Central memory CD8-positive, alpha-beta T cell (primary cell): Measurements from ENCODE around the gene KCNMA1.
"Not testable (repeated sequence)": the region's sequence is repeated elsewhere in the genome, so short reads cannot be mapped to it uniquely, and the experiment has no call there.

Experiments
- ATAC-seq: fragments of 150-1000 bp; cut with Tn5 transposase; replicated peaks from 2 replicates; pipeline ENCODE4 v1.10.0; 2022; ENCODE audit warnings: mild to moderate bottlenecking, moderate FRiP score, moderate number of reproducible peaks; ENCODE audit not compliant: poor library complexity, severe bottlenecking; ENCODE audit errors: extremely low read depth
- DNase-seq, 2 donors: peaks; one replicate each; pipeline ENCODE4 v3.0.0; 2021; ENCODE audit warnings: low spot score in 2 of 2
- H3K27ac Mint-ChIP-seq: one replicate; pipeline ENCODE4 v1.8.0; 2022; ENCODE audit warnings: low read depth, mild to moderate bottlenecking, moderate library complexity, mixed read lengths
- H3K27me3 Mint-ChIP-seq: one replicate; pipeline ENCODE4 v1.8.0; 2022; ENCODE audit warnings: mixed read lengths
- H3K36me3 Mint-ChIP-seq: one replicate; pipeline ENCODE4 v1.8.0; 2022; ENCODE audit warnings: mild to moderate bottlenecking, moderate library complexity, mixed read lengths; ENCODE audit not compliant: insufficient read depth
- H3K4me1 Mint-ChIP-seq: one replicate; pipeline ENCODE4 v1.8.0; 2022; ENCODE audit warnings: mixed read lengths
- H3K4me3 Mint-ChIP-seq: one replicate; pipeline ENCODE4 v1.8.0; 2022; ENCODE audit warnings: mild to moderate bottlenecking, moderate library complexity, mixed read lengths
- H3K9me3 Mint-ChIP-seq: one replicate; pipeline ENCODE4 v1.8.0; 2022; ENCODE audit warnings: mixed read lengths

Gene KCNMA1

DNA sequence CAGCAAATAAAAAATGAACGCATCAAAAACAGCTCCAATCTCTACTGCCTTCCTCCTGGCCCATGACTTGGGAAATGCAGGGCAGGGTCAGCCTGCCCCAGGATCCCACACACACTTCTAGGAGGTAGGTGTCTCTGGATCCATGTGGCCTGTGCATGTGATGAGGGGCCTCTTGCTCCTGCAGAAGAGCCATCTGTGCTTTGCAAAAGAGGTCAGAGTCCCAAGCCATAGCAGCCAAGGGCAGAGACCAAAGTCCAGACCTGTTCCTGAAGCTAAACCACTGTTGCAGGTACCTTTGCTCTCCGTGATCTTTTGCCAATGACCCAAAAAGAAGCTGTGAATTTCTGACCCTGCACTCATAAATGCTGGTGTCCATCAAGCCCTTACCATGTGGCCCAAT, 57.1 kb downstream of the KCNMA1 start:
- Mint-ChIP-seq H3K27ac (no peak overlapping the region), H3K4me1 (peaks cover 4% of the 10 kb centered on the region), H3K36me3 (no peaks in the 10 kb centered on the region), H3K4me3 (no peak overlapping the region), H3K9me3 (no peaks in the 10 kb centered on the region), H3K27me3 (no peaks in the 10 kb centered on the region)
- ATAC-seq, result no peak
- no peak for DNase-seq

DNA sequence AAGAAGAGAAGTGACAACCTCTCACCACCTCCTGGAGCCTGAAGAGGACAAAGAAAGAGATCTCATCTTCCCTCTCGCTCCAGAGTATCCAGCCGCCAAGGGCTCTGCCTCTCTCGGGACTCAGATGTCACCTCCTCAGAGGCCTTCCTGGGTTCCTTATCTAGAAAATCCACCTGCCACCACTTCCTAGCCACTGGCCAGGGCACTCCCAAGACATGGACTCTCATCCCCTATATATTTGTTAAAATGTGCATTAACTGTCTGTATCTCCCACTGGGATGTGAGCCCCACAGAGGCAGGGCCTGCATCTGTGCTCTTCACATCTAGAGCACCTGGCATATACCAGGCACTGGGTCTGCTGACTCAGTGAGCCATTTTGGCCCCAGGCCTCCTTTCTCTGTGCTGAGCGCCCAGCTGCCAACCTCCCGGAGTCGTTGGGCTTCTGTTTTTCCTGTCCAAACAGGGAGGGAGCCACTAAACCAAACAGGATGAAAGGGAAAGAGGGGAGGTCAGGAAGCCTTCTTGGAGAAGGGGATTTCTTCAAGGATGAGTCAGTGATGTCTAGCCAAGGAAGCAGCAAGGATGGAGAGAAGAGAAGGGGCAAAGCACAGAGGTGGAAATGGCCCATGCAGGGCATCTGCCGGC, 58.9 kb downstream of the KCNMA1 start:
- Mint-ChIP-seq H3K36me3 (no peaks in the 10 kb centered on the region), H3K4me3 (no peak overlapping the region), H3K27ac (no peak overlapping the region), H3K4me1 (peaks cover 2% of the 10 kb centered on the region), H3K27me3 (no peaks in the 10 kb centered on the region), H3K9me3 (no peaks in the 10 kb centered on the region)
- no peak for DNase-seq
- no peak for ATAC-seq

DNA sequence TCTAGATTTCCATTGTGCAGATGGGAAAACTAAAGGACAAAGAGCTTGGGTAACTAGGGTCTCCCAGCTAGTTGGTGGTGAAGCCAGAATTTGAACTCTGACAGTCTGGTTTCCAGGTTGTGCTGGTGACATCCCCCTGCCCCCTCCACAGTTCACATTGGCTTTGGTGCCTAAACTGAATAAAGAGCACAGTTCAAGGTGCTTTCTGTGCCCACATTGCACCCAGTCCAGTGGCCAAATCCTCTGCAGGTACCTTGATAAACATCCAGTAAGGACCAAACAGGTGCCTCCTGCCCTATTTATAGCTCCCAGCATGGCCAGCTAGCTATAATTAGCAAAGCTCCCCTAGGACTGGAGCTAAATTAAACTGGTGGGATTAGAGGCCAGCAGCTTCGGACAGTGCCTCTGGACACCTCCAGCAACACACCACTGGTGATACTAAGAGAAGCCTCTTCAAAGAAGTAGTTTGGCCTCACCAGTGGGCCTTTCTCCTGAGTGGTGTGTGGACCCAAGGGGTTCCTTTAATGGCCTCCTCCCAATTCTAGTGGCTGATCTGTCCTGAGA, 59.9 kb downstream of the KCNMA1 start:
- H3K27ac Mint-ChIP-seq, result no peak overlapping the region
- H3K4me1 Mint-ChIP-seq, result no peaks in the 10 kb centered on the region
- DNase-seq (no peak), ATAC-seq (no peak)
- no peak overlapping the region for H3K4me3 Mint-ChIP-seq
- H3K27me3 Mint-ChIP-seq, result no peaks in the 10 kb centered on the region
- no peaks in the 10 kb centered on the region for H3K9me3 Mint-ChIP-seq
- no peaks in the 10 kb centered on the region for H3K36me3 Mint-ChIP-seq

DNA sequence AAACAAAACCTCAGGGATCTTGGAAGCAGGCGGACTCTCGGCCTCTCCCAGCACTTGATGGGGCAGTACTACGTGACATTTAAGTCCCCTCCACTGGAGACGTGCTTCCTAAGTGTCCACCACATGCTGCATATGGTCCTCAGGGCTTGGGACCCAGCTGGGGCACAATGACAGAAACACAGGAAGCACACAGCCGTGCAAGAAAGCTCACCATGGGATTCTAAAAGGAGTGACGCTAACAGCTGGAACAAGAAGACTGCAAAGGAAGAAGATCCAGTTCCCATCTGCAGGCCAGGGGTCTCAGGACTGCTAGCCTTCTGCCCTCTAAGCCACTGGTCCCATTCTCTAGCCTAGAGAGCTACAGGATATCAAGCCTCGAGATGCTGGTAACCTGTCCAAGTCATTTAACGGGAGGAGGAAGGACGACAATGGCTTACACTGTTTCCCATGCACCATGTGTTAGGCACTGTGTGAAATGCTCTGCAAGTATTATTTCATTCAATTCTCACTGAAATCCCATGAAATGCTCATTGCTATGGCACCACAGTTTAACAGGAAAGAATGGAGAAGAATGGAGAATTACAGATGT, 61.1 kb downstream of the KCNMA1 start:
- no peak for DNase-seq
- ATAC-seq, result no peak
- no peaks in the 10 kb centered on the region for H3K4me1 Mint-ChIP-seq
- no peak overlapping the region for H3K27ac Mint-ChIP-seq
- no peaks in the 10 kb centered on the region for H3K36me3 Mint-ChIP-seq
- H3K9me3 Mint-ChIP-seq, result no peaks in the 10 kb centered on the region
- H3K27me3 Mint-ChIP-seq, result no peaks in the 10 kb centered on the region
- no peak overlapping the region for H3K4me3 Mint-ChIP-seq

DNA sequence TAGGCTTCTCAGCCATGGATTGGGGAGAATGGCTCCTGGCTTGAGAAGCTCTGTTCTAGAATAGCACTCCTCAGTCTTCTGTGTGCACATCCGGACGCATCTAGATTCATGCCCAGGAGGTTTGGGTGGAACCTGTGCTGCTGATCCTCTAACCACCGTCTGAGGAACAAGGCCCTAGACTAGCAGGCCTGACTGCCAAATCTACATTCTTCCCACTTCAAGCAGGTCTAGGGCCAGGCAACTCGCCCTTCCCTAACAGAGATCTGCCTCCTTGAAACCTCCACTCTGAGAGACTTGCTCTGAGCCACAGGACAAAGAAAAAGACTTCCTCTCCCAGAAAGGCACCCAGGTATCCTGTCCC, 61.6 kb downstream of the KCNMA1 start:
- DNase-seq, result no peak
- H3K27me3 Mint-ChIP-seq, result no peaks in the 10 kb centered on the region
- H3K36me3 Mint-ChIP-seq, result no peaks in the 10 kb centered on the region
- H3K27ac Mint-ChIP-seq, result no peak overlapping the region
- H3K4me3 Mint-ChIP-seq, result no peak overlapping the region
- H3K4me1 Mint-ChIP-seq, result no peaks in the 10 kb centered on the region
- H3K9me3 Mint-ChIP-seq, result no peaks in the 10 kb centered on the region
- ATAC-seq, result no peak

DNA sequence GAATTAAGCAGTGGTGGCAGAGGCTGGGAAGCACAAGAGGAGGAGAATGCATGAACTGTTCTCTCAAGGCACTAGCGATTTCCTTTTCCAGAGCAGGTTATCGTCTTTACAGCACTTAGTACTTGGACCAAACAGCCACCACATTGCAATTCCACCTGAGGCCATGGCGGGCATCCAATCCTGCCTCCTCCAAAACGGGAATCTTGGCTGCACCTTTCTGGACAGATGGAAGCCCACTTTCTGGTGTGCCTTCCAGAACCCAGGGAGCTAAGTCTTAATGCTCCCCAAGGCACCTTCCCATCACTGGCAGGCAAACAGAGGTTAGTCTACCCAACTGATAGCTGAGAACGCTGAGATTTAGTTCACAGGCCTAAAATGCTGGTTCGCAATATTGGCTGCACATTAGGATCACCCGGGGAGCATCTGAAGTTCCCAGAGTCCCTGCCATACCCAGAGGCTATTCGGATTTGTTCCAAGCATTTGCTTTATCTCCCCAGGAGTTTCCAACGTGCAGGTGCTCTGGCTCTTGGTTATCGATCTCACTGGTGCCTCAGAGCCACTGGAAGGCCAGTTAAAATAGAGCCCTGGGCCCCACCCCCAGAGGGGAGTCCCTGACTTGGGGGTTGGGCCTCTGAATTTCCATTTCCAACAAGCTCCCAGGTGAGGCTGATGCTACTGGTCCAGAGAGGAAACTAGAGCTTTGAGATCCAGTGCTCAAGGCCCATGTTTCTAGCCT, 62.2 kb downstream of the KCNMA1 start:
- ATAC-seq, result no peak
- no peaks in the 10 kb centered on the region for H3K4me1 Mint-ChIP-seq
- DNase-seq, result no peak

DNA sequence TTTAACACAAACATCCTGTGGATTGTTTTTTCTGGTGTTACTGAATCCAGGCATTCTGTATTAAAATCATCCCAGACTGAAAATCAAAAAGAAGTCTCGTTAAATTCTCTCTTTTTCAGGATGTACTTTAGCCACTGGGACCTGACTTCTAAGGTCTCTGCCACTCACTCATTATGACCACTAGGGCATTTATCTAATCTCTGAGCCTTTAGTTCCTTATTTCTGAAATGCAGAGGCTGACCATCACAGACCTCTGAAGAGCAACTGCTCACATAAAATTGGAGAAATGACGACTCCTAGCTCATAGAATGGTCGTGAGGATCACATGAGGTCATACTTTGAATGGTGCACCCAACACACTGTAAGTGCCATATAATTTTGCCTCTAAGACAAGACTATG, 63.2 kb downstream of the KCNMA1 start:
- DNase-seq, result no peak
- Mint-ChIP-seq H3K27ac (no peak overlapping the region), H3K27me3 (no peaks in the 10 kb centered on the region), H3K4me1 (no peaks in the 10 kb centered on the region), H3K9me3 (no peaks in the 10 kb centered on the region), H3K36me3 (no peaks in the 10 kb centered on the region), H3K4me3 (no peak overlapping the region)
- no peak for ATAC-seq

More for the DNA sequence above, 62.2 kb downstream of the KCNMA1 start:
- H3K4me3 Mint-ChIP-seq, result no peak overlapping the region
- no peaks in the 10 kb centered on the region for H3K9me3 Mint-ChIP-seq
- no peak overlapping the region for H3K27ac Mint-ChIP-seq
- no peaks in the 10 kb centered on the region for H3K36me3 Mint-ChIP-seq
- H3K27me3 Mint-ChIP-seq, result no peaks in the 10 kb centered on the region

DNA sequence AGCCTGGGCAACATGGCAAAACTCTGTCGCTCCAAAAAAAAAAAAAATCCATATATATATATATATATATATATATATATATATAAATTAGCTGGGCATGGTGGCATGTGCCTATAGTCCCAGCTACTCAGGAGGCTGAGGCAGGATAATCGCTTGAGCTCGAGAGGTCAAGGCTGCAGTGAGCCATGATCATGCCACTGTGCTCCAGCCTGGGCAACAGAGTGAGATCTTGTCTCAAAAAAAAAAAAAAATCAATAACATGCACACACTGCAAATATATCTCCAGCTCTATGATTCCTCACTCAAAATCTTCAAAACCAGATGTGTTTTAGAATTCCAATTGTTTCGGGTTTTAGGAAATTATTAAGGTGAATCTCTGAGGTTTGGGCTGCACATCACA, 65.1 kb downstream of the KCNMA1 start:
- H3K9me3 Mint-ChIP-seq, H3K4me1 Mint-ChIP-seq, ATAC-seq: not testable (repeated sequence)

DNA sequence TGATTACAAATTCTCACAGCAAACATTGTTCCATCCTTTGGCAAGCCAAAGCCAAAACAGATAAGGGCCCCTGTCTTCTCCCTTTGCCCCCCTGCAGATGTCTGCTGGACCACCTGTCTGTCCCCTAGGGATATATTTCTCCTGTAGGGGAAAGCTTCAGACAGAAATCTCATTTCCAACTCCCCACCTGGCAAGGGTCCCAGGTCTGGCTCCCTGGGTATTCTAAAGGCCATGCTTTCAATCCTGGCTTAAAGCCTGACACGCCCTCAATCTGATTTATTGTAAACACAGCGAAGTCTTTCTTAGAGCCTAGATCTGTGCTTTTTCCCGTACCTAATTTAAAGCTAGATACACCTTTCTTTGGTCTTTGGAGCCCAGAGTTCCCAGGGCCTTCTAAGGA, 66.1 kb downstream of the KCNMA1 start:
- no peaks in the 10 kb centered on the region for H3K36me3 Mint-ChIP-seq
- no peak for ATAC-seq

More for the DNA sequence above, 65.1 kb downstream of the KCNMA1 start:
- not testable (repeated sequence) for H3K36me3 Mint-ChIP-seq, H3K27ac Mint-ChIP-seq, H3K4me3 Mint-ChIP-seq, H3K27me3 Mint-ChIP-seq, DNase-seq

DNA sequence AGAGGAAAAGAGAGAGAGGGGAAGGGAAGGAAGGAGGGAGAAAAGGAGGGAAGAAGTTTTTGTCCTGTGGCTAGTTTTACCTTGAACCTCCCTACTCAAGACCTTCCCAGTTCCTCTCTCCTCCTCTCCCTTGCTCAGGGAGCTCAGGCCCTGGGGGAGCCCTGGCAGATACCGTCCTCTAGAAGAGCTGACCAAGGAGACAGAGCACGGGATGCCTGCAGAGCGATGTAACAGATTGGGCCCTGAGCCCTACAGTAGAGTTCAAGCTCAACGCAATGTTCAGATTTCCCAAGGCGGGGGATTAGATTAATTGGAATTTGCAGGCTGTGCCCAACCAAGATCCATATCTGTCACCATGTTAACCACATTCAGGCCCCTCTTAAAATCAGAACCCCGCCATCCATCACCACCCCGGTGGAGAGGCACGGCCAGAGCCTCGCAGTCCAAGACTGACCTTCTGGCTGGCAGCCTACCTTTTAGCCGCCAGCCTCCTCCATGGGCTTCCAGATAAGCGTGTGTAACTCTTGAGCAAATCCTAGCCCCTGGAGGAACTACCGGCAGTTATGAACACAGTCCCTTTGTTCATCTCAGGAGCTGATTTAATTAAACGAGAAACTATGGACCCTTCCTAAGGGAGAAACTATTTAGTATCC, 70.6 kb downstream of the KCNMA1 start:
- Mint-ChIP-seq H3K4me1 (no peaks in the 10 kb centered on the region), H3K4me3 (no peak overlapping the region), H3K27me3 (peaks cover 53% of the 10 kb centered on the region), H3K9me3 (no peaks in the 10 kb centered on the region), H3K36me3 (no peaks in the 10 kb centered on the region), H3K27ac (no peak overlapping the region)
- DNase-seq, result no peak
- no peak for ATAC-seq

More for the DNA sequence above, 66.1 kb downstream of the KCNMA1 start:
- no peaks in the 10 kb centered on the region for H3K4me1 Mint-ChIP-seq
- H3K4me3 Mint-ChIP-seq, result no peak overlapping the region
- no peaks in the 10 kb centered on the region for H3K9me3 Mint-ChIP-seq
- no peak for DNase-seq
- H3K27ac Mint-ChIP-seq, result no peak overlapping the region
- peaks cover 10% of the 10 kb centered on the region for H3K27me3 Mint-ChIP-seq

DNA sequence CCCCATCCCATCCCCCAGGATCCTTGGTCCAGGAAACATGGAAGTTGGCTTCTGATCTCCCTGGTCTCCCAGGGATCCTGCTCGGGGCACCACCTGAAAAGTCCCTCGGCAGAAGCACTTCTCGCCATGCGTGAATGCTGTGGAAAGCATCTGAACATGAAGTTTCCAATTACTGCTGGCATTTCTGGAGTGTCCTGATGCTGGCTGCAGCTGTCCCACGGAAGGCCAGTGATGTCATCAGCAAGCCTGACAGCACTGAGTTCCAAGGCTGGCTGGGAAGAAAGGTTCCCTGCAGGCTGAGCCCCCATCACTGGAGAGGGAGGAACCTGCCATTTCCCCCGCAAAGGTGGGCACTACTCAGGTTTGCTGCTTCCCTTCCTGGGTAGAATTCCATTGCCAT, 71.4 kb downstream of the KCNMA1 start:
- ATAC-seq, result no peak
- no peaks in the 10 kb centered on the region for H3K36me3 Mint-ChIP-seq
- H3K9me3 Mint-ChIP-seq, result no peaks in the 10 kb centered on the region

DNA sequence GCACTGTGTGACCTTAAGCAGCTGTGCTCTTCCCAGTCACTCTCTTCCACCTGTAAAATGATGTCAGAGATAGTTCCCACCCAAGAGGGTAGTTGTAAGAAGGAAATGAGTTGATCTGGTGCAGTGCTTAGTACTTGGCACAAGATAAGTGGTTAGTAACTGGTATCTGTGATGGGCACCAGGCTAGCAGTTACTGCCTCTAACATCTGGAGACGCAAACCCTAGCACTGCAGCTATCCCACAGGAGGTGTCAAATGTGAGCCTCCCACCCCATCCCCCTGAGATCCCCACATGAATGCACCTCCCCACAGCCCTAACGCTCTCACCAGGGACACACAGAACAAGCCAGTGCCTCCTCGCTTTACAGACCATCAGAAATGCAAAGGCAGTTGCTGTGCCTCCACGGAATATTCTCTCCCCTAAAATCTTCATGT, 72.0 kb downstream of the KCNMA1 start:
- Mint-ChIP-seq H3K27me3 (peaks cover 67% of the 10 kb centered on the region), H3K9me3 (no peaks in the 10 kb centered on the region), H3K4me1 (no peaks in the 10 kb centered on the region), H3K4me3 (no peak overlapping the region), H3K36me3 (no peaks in the 10 kb centered on the region), H3K27ac (no peak overlapping the region)
- DNase-seq, result no peak
- ATAC-seq, result no peak

More for the DNA sequence above, 71.4 kb downstream of the KCNMA1 start:
- no peak overlapping the region for H3K4me3 Mint-ChIP-seq
- DNase-seq, result no peak
- H3K27me3 Mint-ChIP-seq, result peaks cover 61% of the 10 kb centered on the region
- no peaks in the 10 kb centered on the region for H3K4me1 Mint-ChIP-seq
- H3K27ac Mint-ChIP-seq, result no peak overlapping the region
